Measurements from ENCODE around the gene RPTOR. TPM values are rescaled to one million over a fixed set of nuclear protein-coding genes. Genes with fewer than 3 reads are reported as not detected.
A peak's percentile ranks its signal among the peaks of the same experiment; 100 is the strongest.
"Not testable (repeated sequence)": the region's sequence is repeated elsewhere in the genome, so short reads cannot be mapped to it uniquely, and the experiment has no call there.

RPTOR gene
- total RNA-seq, 1 donor from 2014 or later: 53.7 TPM

DNA sequence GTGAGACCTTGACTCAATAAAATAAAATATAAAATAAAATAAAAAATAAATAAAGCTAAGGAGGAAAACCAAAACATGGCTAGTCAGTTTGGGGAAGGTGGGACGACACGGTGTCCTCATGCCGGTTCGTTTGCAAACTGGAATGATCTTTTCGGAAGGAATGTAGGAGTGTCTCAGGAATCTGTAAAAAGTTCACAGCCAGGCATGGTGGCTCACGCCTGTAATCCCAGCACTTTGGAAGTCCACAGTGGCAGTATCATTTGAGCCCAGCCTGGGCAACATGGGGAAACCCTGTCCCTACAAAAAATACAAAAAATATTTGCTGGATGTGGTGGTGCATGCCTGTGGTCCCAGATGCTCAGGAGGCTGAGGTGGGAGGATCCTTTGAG lies 14.7 kb upstream of the RPTOR start:
- Mint-ChIP-seq H3K9me3 (no peaks in the 10 kb centered on the region), H3K4me3 (no peak overlapping the region), H3K27me3 (ENCODE audit: low read depth) (peaks cover 28% of the 10 kb centered on the region), H3K27ac (no peak overlapping the region), H3K36me3 (no peaks in the 10 kb centered on the region), H3K4me1 (no peaks in the 10 kb centered on the region)
- DNase-seq (ENCODE audit: low spot score in 2 of 2, unreplicated experiment in 2 of 2): no peak
- no peak for TF ChIP-seq CTCF (IDR thresholded peaks at IDR 0.05; ENCODE audit: unreplicated experiment)

DNA sequence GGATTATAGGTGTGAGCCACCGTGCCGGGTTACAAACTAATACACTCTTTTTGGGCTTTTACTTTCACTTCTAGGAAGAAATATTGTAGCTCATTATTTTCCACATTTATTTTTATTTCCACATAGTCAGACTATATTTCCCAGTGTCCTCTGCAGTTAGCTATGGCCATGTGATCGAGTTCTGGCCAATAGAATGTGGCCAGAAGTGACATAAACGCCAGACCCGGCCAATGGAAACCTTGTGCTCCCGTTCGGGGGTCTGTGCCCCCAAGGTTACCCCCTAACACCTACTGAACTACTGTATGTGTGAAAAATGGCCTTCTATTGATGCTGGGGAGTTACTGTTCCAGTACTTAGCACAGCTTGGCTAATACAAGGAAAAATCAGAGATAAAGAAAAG lies 13.2 kb upstream of the RPTOR start:
- H3K36me3 Mint-ChIP-seq: no peaks in the 10 kb centered on the region
- no peak for DNase-seq (ENCODE audit: low spot score in 2 of 2, unreplicated experiment in 2 of 2)
- H3K27me3 Mint-ChIP-seq (ENCODE audit: low read depth): peaks cover 18% of the 10 kb centered on the region
- H3K4me1 Mint-ChIP-seq: no peaks in the 10 kb centered on the region
- no peak overlapping the region for H3K4me3 Mint-ChIP-seq
- H3K9me3 Mint-ChIP-seq: no peaks in the 10 kb centered on the region
- no peak overlapping the region for H3K27ac Mint-ChIP-seq
- TF ChIP-seq CTCF (IDR thresholded peaks at IDR 0.05; ENCODE audit: unreplicated experiment): no peak

DNA sequence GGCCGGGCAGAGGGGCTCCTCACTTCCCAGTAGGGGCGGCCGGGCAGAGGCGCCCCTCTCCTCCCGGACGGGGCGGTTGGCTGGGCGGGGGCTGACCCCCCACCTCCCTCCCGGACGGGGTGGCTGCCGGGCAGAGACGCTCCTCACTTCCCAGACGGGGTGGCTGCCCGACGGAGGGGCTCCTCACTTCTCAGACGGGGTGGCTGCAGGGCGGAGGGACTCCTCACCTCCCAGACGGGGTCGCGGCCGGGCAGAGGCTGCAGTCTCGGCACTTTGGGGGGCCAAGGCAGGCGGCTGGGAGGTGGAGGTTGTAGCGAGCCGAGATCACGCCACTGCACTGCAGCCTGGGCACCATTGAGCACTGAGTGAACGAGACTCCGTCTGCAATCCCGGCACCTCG lies 7.3 kb upstream of the RPTOR start:
- H3K9me3 Mint-ChIP-seq; H3K4me1 Mint-ChIP-seq; DNase-seq (ENCODE audit: low spot score in 2 of 2, unreplicated experiment in 2 of 2); H3K36me3 Mint-ChIP-seq; H3K4me3 Mint-ChIP-seq; H3K27ac Mint-ChIP-seq: not testable (repeated sequence)
- peaks cover 24% of the 10 kb centered on the region for H3K27me3 Mint-ChIP-seq (ENCODE audit: low read depth)

GRCh38 chr17:80538484-80538883 lies 6.2 kb upstream of the RPTOR start:
- no peaks in the 10 kb centered on the region for H3K9me3 Mint-ChIP-seq
- H3K4me1 Mint-ChIP-seq: no peaks in the 10 kb centered on the region
- H3K27me3 Mint-ChIP-seq (ENCODE audit: low read depth): peaks cover 27% of the 10 kb centered on the region
- TF ChIP-seq CTCF (IDR thresholded peaks at IDR 0.05; ENCODE audit: unreplicated experiment): no peak
- no peak overlapping the region for H3K27ac Mint-ChIP-seq
- no peaks in the 10 kb centered on the region for H3K36me3 Mint-ChIP-seq
- H3K4me3 Mint-ChIP-seq: no peak overlapping the region
- no peak for DNase-seq (ENCODE audit: low spot score in 2 of 2, unreplicated experiment in 2 of 2)

DNA sequence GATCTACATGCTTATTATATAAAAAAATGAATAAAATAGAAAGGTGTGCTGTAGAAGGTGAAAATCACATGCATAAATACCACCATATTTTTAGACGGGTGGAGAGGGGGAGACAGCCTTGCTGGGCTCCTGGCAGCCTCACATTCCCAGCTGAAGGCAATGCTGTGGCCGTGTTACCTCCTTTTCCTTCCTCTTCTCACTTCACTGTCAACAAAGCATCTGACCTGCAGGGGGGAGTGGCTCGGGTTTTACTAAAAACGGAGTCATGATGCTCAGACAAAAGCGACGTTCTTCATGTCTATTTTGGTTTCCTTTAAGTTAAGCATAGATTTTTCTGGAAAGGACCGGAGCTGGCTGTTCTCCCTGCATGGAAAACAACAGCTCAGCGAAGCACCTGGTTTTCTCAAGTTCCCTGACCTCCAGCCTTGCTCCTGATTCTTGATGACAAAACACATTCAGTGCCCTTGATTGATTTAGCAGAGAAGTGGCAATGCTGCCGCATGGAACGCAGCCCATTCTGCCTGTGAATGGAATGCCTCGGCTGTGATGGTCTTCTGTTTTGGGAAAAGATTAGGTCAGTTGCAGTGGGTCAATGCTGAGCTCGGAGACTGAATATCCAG lies 5.5 kb upstream of the RPTOR start:
- Mint-ChIP-seq H3K4me1 (no peaks in the 10 kb centered on the region), H3K4me3 (no peak overlapping the region), H3K27ac (no peak overlapping the region), H3K36me3 (no peaks in the 10 kb centered on the region), H3K27me3 (ENCODE audit: low read depth) (peaks cover 27% of the 10 kb centered on the region), H3K9me3 (no peaks in the 10 kb centered on the region)
- no peak for TF ChIP-seq CTCF (IDR thresholded peaks at IDR 0.05; ENCODE audit: unreplicated experiment)
- no peak for DNase-seq (ENCODE audit: low spot score in 2 of 2, unreplicated experiment in 2 of 2)

- H3K27me3 Mint-ChIP-seq (ENCODE audit: low read depth): peaks cover 14% of the 10 kb centered on the region
- no peak for TF ChIP-seq CTCF (IDR thresholded peaks at IDR 0.05; ENCODE audit: unreplicated experiment)
- peak overlapping the region; percentile 95 for H3K27ac Mint-ChIP-seq
- H3K4me1 Mint-ChIP-seq: peaks cover 27% of the 10 kb centered on the region
- peak overlapping the region; percentile 95 for H3K4me3 Mint-ChIP-seq
- no peaks in the 10 kb centered on the region for H3K9me3 Mint-ChIP-seq
- no peak for DNase-seq (ENCODE audit: low spot score in 2 of 2, unreplicated experiment in 2 of 2)
- H3K36me3 Mint-ChIP-seq: no peaks in the 10 kb centered on the region
Observed at GRCh38 chr17:80545499-80545826, 825 bp downstream of the RPTOR start.

All from mesothelial cell of epicardium (in vitro differentiated cells).